Heart left ventricle (tissue), 16 donors: ENCODE data around the gene DTNB. TPM values are rescaled to one million over a fixed set of nuclear protein-coding genes. Genes with fewer than 3 reads are reported as not detected.
"Not testable (repeated sequence)": the region's sequence is repeated elsewhere in the genome, so short reads cannot be mapped to it uniquely, and the experiment has no call there.

Experiments
- ATAC-seq, 4 donors: fragments of 200-7000 bp; cut with Tn5 transposase; one replicate each; pipeline ENCODE4 v1.9.1; 2020 to 2022; ENCODE audit warnings: moderate library complexity in 4 of 4, mild to moderate bottlenecking in 3 of 4, moderate number of reproducible peaks in 1 of 4
- DNase-seq, 5 donors: peaks; one replicate each; pipeline ENCODE4 v3.0.0-alpha.2; 2020
- H3K27ac ChIP-seq, 12 donors: fragments of 200-600 bp; sonication (generic) in 4 of 12; one replicate each; pipeline versions ENCODE4 v1.5.0 to v1.8.0; 2016 to 2022; ENCODE audit warnings: mild to moderate bottlenecking in 2 of 12
- H3K27me3 ChIP-seq, 9 donors: fragments of 200-600 bp; sonication (generic) in 2 of 9; one replicate each; pipeline versions ENCODE4 v1.5.1 to v1.8.0; 2016 to 2022; ENCODE audit warnings: mild to moderate bottlenecking in 3 of 9
- H3K36me3 ChIP-seq, 9 donors: fragments of 200-600 bp; sonication (generic) in 2 of 9; one replicate each; pipeline versions ENCODE4 v1.5.0 to v1.8.0; 2018 to 2022; ENCODE audit warnings: mild to moderate bottlenecking in 2 of 9
- H3K4me1 ChIP-seq, 12 donors: fragments of 200-600 bp; sonication (generic) in 4 of 12; one replicate each; pipeline versions ENCODE4 v1.5.0 to v1.8.0; 2016 to 2022; ENCODE audit warnings: mild to moderate bottlenecking in 3 of 12
- H3K4me3 ChIP-seq, 12 donors: fragments of 200-600 bp; sonication (generic) in 4 of 12; one replicate each; pipeline versions ENCODE4 v1.5.0 to v1.8.0; 2017 to 2022; ENCODE audit warnings: mild to moderate bottlenecking in 9 of 12, moderate library complexity in 4 of 12
- H3K9me3 ChIP-seq, 12 donors: fragments of 200-600 bp; sonication (generic) in 4 of 12; one replicate each; pipeline versions ENCODE4 v1.5.0 to v1.8.0; 2016 to 2022; ENCODE audit warnings: mild to moderate bottlenecking in 1 of 12
- POLR2A ChIP-seq, 2 donors: fragments of 450-650 bp; IDR thresholded peaks; one replicate each; pipeline ENCODE4 v1.6.1; 2017; ENCODE audit warnings: antibody characterized with exemption in 2 of 2, mild to moderate bottlenecking in 2 of 2, moderate library complexity in 2 of 2
- WGBS, 4 donors: extraction: QIAGEN DNeasy Blood & Tissue Kit in 2 of 4; methylation state at CpG; one replicate each; pipeline versions ENCODE4 v1.1.5 to v1.1.7; 2013 to 2018; 5-methylcytosine and 5-hydroxymethylcytosine counted together
- intact Hi-C, 10 donors: fragments of 100-400 bp; cut with DNase I; formaldehyde crosslinking; loops; one replicate each; pipeline versions ENCODE4 v1.11.1 to v1.14.2; 2022
- polyA plus RNA-seq, 2 donors: library from polyadenylated mRNA; stranded (reverse); fragments of 200-250 nt; gene quantifications; one replicate each; pipeline ENCODE4 v1.2.3, GENCODE V29; 2013
- total RNA-seq, 9 donors: library from RNA; depleted of rRNA in 2 of 9; stranded (reverse); fragments of >200 nt in 2 of 9; fragmentation: NEBNext Ultra II Directional in 3 of 9; extraction: Animal tissue kit (Norgen Biotek cat#: 25700) in 3 of 9; gene quantifications; one replicate each; pipeline versions ENCODE4 v1.1.0 to v1.2.4, GENCODE V29; 2016 to 2023
- TF ChIP-seq, protein P1 (sequence below), 12 donors: fragments of 200-600 bp; sonication (generic) in 4 of 12; IDR thresholded peaks; one replicate each; pipeline versions ENCODE4 v1.5.0 to v1.8.0; 2018 to 2022; ENCODE audit warnings: antibody characterized with exemption in 12 of 12, mild to moderate bottlenecking in 5 of 12
- donor health status: ischemic (EF 13 %, LVEDD 7.1; RV severe dilation, severe dysfunction).
- donor health status: healthy with polysubstance abuse.
- donor health status: DM: no; HTN: yes; CAD: no.
- donor health status: DM: no; HTN: no; CAD: no.
- donor health status: ischemic (EF 25% LVEDD 6.9; RV normal size, moderate dysfunction).
- donor health status: ischemic (EF 25% LVEDD 5.7; RV mildly dilated, moderate dysfunction).
- donor health status: healthy.
- donor health status: DM: yes; HTN: yes; CAD: no.
- donor health status: ischemic (EF 35%, LVEDD 5.7; RV mildly dilated, moderate dysfunction).
- donor health status: nonischemic (EF 11% LVEDD 7.7; RV severe dilation, severe dysfunction).
- donor health status: DM: yes; HTN: yes; CAD: no.
- donor health status: PGD.
- donor health status: ischemic (EF 29% LVEDD 5.4; RV normal size, mild dysfunction).
- donor health status: nonischemic (EF 23%, LVEDD 6.1; RV moderate dilation, normal function).

Gene DTNB
- total and polyA plus RNA-seq, 11 donors, result 2.5 to 17.3 (median 5.6) TPM

GRCh38 chr2:25539136-25539535, 134.2 kb downstream of the DTNB start:
- 91 to 93% (median 92%) methylated on average over 3 of the region's 3 CpGs for WGBS, 4 donors
- H3K4me1 ChIP-seq, result no peaks in the 10 kb centered on the region
- no peak for TF ChIP-seq POLR2A (IDR thresholded peaks at IDR 0.05)
- TF ChIP-seq, protein P1, sequence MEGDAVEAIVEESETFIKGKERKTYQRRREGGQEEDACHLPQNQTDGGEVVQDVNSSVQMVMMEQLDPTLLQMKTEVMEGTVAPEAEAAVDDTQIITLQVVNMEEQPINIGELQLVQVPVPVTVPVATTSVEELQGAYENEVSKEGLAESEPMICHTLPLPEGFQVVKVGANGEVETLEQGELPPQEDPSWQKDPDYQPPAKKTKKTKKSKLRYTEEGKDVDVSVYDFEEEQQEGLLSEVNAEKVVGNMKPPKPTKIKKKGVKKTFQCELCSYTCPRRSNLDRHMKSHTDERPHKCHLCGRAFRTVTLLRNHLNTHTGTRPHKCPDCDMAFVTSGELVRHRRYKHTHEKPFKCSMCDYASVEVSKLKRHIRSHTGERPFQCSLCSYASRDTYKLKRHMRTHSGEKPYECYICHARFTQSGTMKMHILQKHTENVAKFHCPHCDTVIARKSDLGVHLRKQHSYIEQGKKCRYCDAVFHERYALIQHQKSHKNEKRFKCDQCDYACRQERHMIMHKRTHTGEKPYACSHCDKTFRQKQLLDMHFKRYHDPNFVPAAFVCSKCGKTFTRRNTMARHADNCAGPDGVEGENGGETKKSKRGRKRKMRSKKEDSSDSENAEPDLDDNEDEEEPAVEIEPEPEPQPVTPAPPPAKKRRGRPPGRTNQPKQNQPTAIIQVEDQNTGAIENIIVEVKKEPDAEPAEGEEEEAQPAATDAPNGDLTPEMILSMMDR (IDR thresholded peaks at IDR 0.05), result no peak
- intact Hi-C loops, result no loop called here
- no peak overlapping the region for H3K27ac ChIP-seq
- H3K4me3 ChIP-seq, result no peak overlapping the region
- no peaks in the 10 kb centered on the region for H3K27me3 ChIP-seq
- ATAC-seq (no peak), DNase-seq (no peak)
- H3K9me3 ChIP-seq, result no peaks in the 10 kb centered on the region
- no peaks in the 10 kb centered on the region for H3K36me3 ChIP-seq

- intact Hi-C loops, result no loop called here
- Histone ChIP-seq H3K4me3 (no peak overlapping the region), H3K36me3 (no peaks in the 10 kb centered on the region), H3K27me3 (no peaks in the 10 kb centered on the region), H3K9me3 (no peaks in the 10 kb centered on the region), H3K27ac (no peak overlapping the region), H3K4me1 (no peaks in the 10 kb centered on the region)
- DNase-seq (no peak), ATAC-seq (no peak)
- TF ChIP-seq, protein P1 (IDR thresholded peaks at IDR 0.05), result no peak
- TF ChIP-seq POLR2A (IDR thresholded peaks at IDR 0.05), result no peak
- WGBS, 4 donors, result 93 to 98% (median 96%) methylated on average over 2 of the region's 2 CpGs
Measured at GRCh38 chr2:25537526-25537925, 135.9 kb downstream of the DTNB start.

- H3K9me3 ChIP-seq, DNase-seq: not testable (repeated sequence)
Measured at GRCh38 chr2:25535411-25536289, 137.7 kb downstream of the DTNB start.

DNA sequence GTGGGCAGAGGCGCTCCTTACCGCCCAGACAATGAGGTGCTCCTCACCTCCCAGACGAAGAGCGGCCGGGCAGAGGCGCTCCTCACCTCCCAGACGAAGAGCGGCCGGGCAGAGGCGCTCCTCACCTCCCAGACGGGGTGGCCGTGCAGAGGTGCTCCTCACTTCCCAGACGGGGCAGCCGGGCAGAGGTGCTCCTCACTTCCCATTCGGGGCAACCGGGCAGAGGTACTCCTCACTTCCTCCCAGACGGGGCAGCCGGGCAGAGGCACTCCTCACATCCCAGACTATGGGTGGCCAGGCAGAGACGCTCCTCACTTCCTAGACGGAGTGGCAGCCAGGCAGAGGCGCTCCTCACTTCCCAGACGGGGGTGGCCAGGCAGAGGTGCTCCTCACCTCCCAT, 138.4 kb downstream of the DTNB start:
- H3K27me3 ChIP-seq, H3K4me3 ChIP-seq, DNase-seq, H3K4me1 ChIP-seq, H3K9me3 ChIP-seq, H3K36me3 ChIP-seq, intact Hi-C loops, ATAC-seq, H3K27ac ChIP-seq: not testable (repeated sequence)
- 96 to 99% (median 98%) methylated on average over 6 to 22 of the region's 22 CpGs for WGBS, 4 donors

More at GRCh38 chr2:25535411-25536289, 137.7 kb downstream of the DTNB start:
- intact Hi-C loops, H3K4me3 ChIP-seq, H3K27ac ChIP-seq, H3K4me1 ChIP-seq, H3K36me3 ChIP-seq, ATAC-seq, H3K27me3 ChIP-seq: not testable (repeated sequence)
- WGBS, 4 donors, result 91 to 97% (median 95%) methylated on average over 28 to 52 of the region's 52 CpGs

DNA sequence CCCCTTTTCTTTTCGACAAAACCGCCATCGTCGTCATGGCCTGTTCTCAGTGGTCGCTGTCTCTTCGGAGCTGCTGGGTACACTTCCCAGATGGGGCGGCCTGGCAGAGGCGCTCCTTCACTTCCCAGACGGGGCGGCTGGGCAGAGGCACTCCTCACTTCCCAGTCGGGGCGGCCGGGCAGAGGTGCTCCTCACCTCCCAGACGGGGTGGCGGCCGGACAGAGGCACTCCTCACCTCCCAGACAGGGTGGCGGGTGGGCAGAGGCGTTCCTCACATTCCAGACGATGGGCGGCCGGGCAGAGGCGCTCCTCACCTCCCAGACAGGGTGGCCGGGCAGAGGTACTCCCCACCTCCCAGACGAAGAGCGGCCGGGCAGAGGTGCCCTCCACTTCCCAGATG, 138.9 kb downstream of the DTNB start:
- DNase-seq (no peak), ATAC-seq (no peak)
- Histone ChIP-seq H3K27ac (no peak overlapping the region), H3K36me3 (peaks cover 0 to 8% (median 0%) of the 10 kb centered on the region in 9 donors), H3K4me3 (no peak overlapping the region), H3K4me1 (no peaks in the 10 kb centered on the region), H3K9me3 (no peaks in the 10 kb centered on the region), H3K27me3 (no peaks in the 10 kb centered on the region)
- intact Hi-C loops, result no loop called here
- WGBS, 4 donors, result 96 to 99% (median 98%) methylated on average over 16 to 26 of the region's 26 CpGs
- TF ChIP-seq, protein P1 (IDR thresholded peaks at IDR 0.05), result no peak
- TF ChIP-seq POLR2A (IDR thresholded peaks at IDR 0.05), result no peak

DNA sequence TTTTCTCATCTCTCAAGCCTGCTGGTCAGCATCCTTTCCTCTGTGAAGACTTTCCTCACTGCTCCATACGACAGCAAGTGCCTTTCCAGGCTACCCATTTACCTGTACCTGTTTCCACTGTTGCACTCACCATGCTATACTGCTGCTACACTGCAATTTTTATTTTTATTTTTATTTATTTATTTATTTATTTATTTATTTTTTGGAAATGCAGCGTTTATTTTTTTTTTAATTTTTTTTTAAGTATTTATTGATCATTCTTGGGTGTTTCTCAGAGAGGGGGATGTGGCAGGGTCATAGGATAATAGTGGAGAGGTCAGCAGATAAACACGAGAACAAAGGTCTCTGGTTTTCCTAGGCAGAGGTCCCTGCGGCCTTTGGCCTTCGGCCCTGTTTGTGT, 139.6 kb downstream of the DTNB start:
- H3K27me3 ChIP-seq, H3K36me3 ChIP-seq, H3K9me3 ChIP-seq, ATAC-seq, H3K27ac ChIP-seq, intact Hi-C loops, DNase-seq, H3K4me3 ChIP-seq, H3K4me1 ChIP-seq: not testable (repeated sequence)
- WGBS, 4 donors, result 86 to 93% (median 89%) methylated on average over 5 of the region's 5 CpGs
